HG02623 (cell line): ENCODE data around the gene LDHAL6B.

Experiments
- ATAC-seq: cut with Tn5 transposase; IDR thresholded peaks from one replicate; pipeline ENCODE4 v1.9.1; 2021; ENCODE audit warnings: moderate library complexity; ENCODE audit not compliant: unreplicated experiment

Gene LDHAL6B

DNA sequence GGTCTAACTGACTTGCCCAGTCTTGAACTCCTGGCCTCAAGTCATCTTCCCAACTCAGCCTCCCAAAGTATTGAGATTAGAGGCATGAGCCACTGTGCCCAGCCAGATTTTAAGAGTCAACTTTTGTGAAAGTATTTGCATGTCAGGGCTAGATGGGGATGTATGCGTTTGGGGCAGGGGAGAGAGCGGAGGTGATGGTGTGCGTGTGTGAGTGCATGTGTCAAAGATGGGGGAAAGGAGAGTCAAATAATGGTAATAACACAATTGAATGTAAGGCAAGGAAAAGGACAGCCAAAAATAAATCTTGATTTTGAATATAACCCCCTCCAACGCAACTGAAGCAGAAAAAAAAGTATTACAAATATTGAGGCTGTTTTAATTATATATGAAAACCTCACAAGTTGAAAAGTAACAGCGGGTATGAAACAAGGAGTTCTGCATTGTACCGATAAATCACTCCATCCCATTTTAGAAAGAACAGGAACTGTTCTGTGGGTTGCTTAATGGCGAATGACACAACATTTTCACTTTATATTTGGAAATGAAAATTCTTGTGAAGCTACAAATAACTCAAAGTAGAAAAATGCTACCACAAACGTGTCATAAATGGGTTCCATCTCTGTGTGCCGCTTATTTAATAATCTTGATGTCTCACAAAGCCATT is 29.9 kb upstream of the LDHAL6B start:
- ATAC-seq, result no peak

DNA sequence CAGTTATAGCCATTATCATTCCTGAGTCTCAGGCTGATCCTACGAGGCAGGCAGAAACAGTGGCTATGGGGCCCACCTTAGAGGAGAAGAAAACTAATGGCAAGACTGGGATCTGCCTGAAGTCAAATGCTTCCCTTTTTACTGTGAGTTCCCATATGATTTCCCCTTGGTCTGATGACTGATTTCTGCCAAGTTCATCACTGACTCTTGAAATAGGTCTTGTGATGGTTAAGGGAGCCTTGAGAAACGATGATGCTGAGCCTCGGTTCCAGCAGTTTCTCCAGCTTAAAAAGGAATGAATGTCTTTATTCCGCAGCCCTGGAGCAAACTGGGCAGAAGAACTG is 29.4 kb upstream of the LDHAL6B start:
- no peak for ATAC-seq

DNA sequence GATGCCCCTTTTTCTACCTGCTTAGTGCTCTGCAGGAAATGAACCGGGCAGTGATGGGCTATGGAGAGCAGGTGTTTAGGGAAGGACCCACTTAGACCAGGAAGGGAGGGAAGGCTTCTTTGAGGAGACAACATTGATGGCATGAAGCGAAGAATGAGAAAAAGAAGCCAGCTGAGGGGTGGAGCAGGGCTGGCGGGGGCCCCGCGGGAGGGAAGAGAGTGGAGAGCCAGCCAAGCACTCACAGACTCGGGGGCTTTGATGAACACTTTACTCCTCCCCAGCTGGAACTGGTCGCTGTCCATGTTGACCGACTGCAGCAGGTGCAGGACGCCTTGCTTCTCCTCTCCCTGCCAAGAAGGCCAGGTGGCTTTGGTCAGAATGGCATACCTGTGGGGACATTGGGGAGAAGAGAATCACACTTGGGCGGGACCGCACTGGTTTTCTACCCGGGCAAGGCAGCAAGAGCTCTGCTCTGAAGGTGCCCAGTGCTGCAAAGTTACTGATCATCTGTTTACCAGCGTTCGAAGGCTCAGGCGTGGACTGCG is 28.4 kb upstream of the LDHAL6B start:
- no peak for ATAC-seq

DNA sequence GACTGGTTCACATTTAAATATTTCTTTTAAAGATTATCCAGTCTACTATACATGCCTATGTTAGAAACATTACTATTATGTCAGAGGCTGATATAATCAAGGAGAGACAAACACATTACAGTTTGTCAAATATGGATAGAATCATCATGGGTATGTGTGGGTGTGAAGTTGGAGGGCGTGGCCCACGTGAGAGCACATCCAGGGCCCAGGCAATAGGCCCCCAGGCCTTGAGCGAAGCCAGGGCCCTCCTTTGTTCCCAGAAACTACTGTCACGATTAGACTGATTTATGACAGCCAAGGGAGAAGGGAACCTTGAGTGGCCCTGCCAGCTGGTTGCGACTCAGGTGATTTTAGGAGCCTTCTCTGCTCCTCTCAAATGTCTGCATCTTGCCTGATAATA is 26.9 kb upstream of the LDHAL6B start:
- ATAC-seq, result no peak

DNA sequence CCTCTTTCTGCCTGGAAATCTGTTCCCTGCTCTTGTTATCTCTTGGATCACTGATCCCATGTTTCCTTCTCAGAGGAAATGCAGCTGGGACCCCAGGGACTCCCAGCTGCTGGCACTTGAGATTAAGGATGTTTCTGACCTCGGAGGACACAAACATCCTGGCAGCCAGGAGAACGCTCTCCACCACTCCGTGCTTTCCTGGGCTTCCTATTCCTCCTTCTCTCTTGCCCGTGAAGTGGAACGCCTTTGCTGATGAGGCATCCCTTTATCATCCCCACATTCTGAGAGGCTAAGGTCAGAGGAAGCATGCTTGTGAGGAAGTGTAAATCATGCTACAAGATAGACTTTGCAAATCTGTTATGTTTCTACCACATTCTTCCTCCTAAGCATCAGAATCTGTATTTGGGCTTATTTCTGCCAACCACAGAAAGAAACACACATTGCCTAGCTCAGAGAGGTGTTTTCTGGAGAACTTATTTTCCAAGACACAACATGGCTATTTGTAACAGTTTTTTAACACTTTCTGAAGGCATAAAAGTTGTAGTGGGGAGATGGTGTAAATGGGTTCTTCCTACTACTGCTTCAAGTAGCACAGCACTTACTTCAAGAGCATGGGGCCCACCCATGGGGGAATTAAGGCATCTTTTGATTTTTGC is 25.6 kb upstream of the LDHAL6B start:
- ATAC-seq, result no peak

DNA sequence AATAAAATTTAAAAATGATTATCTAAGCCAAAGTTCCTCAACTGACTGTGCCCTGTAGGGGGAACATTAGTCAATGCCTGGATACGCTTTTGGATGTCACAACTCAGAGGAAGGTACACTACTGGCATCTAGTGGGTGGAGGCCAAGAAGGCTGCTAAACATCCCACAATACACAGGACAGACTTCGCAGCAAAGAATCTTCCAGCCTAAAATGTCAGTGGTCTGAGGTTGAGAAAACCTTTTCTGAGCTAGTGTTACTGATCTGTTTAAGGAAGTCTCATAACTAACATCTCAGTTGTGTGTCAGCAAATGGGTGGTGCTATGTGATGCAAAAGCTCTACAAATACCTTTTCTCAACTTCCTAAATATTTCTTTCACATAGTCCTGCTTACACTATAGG is 20.9 kb upstream of the LDHAL6B start:
- no peak for ATAC-seq

DNA sequence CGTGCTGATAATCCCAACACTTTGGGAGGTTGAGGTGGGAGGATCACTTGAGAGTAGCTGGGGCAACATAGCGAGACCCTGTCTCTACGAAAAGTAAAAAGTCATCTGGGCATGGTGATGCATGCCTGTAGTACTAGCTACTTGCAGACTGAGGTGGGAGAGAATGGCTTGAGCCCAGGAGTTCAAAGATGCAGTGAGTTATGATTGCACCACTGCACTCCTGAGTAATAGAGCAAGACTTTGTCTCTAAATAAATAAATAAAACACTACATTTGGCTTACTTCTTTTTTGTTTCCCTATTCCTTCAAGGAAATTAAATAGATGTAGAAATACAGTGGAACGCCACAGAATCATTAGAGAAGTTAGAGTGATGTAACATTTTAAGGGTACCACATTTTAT is 20.1 kb upstream of the LDHAL6B start:
- no peak for ATAC-seq

DNA sequence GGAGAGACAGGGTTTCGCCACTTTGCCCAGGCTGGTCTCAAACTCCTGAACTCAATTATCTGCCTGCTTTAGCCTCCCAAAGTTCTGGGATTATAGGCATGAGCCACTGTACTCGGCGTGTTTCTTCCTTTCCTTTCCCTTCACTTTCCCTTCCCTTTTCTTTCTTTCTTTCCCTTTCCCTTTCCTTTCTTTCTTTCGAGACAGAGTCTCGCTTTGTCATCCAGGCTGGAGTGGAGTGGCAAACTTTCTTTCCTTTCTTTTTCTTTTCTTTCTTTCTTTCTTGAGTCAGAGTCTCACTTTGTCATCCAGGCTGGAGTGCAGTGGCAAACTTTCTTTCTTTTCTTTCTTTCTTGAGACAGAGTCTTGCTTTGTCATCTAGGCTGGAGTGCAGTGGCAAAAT is 17.4 kb upstream of the LDHAL6B start:
- ATAC-seq, result no peak

DNA sequence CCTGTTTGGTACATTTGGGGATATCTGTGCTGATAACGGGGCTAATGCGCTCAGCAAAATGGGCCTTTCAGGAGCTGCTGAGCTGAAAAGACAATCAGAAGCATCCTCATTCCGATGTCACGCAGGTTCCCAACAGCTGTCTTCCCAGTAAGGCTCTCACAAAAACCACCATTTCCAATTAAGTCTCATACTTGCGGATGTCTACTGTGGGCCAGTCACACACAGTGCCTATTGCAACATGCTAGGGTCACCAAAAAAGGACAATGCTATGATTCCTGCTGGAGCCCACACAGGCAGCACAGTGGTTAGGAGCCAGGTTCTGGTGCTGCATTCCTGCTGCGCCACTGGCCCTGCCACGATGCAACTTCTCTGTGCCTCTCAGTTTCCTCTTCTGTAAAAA is 16.4 kb upstream of the LDHAL6B start:
- ATAC-seq, result no peak

DNA sequence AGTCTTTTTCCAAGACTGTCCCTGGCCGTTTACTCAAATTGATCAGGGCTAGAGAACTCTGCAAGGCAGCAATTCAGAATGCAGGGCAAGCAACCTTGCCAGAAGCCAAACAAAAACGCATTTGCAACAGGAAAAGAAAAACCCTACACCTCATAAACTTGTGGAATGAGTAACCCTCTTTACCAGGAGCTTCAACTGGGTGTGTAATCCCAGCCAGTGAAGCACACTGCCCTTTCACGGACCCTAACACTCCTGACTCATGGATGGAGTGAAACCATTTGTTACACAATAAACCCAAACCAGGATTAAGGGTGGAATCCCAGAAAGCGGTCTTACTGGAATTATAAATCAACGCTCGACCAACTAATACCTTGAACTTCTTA is 14.8 kb upstream of the LDHAL6B start:
- ATAC-seq, result no peak

DNA sequence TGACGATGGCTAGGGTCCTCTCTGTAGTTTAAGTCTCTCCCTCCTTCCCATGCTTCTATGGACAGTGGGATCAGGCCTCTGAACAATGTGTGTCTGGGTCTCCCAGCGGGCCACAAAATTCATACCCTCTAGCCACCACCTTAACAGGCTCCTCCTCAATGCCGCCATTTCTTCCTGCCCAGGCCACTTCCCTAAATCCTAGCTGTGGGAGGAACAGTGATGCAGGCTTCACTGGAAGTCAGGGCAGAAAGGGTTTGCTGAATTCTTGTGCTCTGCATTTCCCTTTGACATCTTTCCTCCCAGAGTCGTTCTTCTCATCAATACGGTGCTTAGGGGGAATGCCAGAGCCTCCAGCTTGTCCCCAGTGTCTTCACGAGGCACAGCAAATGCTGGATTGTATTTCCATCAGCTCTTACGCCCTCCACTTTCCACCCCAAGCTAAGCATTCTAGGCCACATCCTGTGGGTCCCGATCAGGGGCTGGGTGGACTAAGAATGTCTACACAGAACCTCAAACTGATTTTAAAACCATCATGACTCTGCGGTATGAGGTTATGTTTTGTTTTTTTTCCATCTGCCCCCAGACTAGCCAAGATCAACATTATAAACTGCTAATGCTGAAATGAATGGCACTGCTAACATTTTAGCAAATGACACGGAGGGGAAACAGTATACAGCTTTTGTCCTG is 11.9 kb upstream of the LDHAL6B start:
- ATAC-seq, result no peak

DNA sequence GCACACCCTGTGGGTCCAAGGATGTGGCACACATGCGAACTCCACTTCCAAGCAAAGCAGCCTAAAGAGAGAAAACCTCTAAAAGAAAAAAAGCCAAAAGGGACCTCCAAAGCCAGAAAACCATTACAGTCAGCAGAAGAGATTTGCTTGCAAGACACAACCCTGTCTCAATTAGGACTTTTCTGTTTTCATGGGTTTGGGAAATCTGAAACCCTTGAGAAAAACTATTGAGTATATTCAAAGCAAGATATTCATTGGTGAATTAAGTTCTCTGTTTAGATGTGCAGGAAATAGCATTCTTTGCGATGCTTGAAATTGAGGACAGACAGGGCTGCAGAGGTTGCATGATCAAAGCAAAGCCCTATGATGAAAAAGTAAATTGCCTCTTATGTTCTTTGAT is 10.2 kb upstream of the LDHAL6B start:
- ATAC-seq, result no peak

DNA sequence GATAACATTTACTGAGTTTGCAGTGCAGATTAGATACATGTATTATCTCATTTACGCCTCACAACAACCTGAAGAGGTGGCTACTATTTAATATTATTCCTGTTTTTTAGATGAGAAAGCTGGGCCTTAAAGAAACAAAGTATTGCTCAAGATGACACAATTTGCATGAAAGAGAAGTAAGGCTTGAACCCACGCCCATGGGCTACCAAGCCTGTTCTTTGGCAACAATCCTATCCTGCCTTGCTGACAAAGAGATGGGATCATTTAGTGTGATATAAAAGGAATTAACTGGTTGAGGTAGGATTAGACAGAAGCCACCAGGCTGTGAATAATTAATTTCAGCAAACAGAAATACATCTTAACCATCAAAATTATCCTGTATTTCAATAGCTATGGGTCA is 9.2 kb upstream of the LDHAL6B start:
- no peak for ATAC-seq

DNA sequence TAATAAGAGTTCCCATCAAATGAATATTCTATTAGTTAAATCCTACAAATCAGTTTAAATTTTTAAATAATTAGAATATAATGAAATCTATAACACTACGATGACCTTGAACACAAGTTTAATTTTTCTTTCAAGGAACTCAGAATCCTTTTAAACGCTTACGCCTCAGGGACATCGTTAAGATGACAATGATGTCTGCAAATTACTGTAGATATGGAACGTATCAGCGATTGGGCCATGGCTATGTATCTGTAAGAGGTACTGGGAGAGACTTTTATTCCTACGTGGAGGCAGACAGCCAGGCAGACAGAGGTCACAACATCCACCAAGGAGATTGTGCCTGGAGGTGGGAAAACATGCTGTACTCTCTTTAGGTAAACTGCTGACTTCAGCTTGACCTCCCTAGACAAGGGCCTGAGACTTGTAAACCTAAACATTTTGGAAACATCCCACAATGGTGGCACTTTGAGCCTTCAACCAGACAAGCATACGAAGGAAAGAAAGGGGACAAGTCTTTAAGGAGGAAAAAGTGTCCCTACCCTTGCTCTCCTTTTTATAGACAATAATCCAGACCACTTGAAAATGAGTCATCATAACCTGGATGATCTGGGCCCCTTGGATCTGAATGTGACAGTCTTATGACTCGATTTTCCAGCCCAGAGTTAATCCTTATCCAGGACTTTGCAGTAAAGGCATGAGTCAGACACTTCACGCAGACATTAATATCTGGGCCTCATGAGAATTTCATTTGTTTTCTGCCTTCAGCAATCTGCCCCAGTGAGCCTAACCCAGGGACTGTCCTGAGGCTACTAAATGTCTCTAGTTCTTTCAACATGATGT is 6.8 kb upstream of the LDHAL6B start:
- no peak for ATAC-seq

DNA sequence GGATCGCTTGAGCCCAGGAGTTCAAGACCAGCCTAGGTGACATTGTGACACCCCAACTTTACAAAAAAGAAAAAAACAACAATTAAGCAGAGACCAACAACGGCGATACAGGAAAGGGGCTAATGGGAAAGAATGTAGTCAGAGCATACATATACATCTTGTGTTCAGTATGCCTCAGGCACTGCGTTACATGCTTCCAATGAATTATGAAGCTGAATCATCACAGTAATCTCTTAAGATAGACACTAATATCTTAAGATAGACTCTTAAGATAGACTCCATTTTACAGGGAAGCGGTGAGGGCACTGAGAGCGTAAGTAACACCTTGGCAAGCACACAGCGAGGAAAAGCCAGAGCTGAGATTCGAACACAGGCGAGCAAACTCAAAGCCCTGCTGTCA is 6.1 kb upstream of the LDHAL6B start:
- ATAC-seq, result no peak

DNA sequence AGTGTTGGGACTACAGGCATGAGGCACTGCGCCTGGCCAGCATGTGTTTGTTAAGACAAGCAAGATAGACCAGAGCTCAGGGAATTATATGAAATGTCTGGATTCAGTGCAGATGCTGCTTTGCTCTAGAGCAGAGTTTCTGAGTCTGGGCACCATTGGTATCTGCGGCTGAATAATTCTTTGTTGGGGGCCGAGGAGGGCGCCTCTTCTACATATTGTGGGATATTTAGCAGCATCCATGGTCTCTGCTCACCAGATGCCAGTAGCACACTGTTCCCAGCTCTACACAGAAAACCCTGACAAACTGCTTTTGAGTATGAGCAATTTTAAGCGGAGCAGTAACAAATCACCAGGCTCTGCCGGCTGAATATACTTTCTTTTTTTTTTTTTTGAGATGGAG is 3.6 kb upstream of the LDHAL6B start:
- ATAC-seq, result no peak

DNA sequence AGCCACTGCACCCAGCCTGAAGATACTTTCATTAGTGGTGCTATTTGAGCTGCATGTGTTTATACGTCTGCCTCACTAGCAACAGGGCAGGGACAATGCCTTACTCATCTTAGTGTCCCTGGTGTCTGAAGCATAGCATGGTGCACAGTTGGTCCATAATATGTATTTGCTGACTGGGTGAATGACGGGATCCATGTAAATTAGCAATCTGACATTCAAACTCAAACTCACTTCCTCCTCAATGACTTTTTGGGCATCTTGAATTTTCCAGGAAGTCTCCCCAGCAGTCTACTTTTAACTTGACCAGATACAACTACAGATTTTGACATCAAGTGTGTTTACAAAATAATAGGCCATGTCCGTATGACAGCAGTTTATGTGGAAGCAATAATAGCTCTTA is 3.0 kb upstream of the LDHAL6B start:
- no peak for ATAC-seq

DNA sequence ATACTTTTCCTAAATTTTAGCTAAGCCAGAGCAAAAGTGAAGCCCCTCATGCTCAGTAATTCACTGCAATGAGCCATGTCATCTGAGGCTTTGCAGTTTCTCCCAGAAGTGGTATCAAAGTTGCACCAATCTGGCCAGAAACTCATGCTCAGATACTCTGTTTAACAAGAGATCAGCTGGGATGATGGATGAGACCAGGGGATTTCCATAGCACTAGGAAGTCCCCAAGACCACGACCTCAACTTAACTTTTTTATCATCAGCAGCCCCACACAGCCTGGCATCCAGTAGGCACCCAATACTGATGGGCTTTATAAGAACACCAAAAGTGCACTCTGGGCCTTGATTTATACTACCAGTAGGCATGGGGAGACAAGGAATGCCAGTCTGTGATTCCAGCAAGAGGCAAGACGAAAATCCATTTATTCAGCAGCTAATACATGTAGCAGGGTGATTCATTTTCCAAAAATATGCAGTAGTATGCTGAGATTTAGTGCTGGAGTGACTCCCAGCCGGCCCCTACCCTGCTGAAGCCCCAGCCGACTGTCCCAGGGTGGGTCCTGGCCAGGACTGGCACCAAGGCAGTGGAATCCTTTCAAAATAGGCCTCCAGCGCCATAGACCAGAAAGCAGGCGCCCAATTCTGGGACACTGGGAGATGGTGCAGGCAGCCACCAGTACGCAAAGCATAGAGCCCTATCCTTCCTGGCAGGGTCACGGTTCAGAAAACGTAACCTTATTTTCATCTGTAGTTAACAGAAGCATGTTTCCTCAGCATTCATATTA is 612 bp upstream of the LDHAL6B start:
- no peak for ATAC-seq

DNA sequence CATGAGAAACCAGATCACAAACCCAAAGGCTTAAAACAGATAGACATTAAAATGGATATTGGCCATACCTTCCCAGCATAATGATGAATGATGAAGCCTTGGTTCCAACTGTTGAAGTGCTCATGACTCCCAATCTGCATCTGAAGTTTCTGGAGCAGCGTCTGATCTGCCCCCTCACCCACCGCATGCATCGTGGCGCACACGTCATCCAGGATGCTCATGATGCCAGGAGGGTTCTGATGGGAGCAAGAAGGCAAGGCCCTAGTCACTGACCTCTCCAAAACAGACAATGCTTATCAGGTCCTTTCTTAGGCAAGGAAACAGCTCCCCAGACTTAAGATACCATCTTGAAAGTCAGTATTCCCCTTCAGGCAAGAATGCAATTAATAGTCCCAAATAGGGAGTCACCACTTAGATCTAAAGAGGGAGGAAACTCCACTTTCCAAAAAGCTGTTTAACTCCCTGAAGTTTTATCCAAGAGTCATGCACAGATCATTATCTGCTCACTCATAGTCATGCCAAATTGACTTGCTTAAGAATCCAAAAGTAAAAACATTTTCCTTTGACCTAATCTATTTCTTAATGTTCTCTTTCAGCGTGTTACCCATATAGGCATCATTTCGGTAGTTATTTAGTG is 2.1 kb downstream of the LDHAL6B start:
- no peak for ATAC-seq

DNA sequence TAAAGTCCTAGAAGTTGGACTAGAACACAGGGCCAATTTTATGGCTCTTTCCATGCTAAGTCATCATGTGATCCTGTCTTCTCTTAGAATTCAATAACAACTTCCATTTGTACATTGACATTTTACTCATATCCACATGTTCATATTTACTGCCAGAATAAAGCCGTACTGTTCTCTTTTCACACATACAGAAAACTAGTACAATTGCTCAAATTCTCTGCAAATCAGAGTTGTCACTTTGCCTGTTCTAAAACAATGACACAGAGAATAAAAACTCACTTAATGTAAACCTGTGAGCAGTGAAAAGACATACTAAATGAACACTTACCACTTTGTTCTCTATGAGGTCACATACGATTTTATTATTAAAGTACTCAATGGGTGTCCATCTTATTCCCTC is 3.5 kb downstream of the LDHAL6B start:
- no peak for ATAC-seq
